HG03520 (cell line): ENCODE data around the gene PAM.

ENCODE experiments used
- ATAC-seq: cut with Tn5 transposase; IDR thresholded peaks from one replicate; pipeline ENCODE4 v1.9.1; 2021; ENCODE audit warnings: mild to moderate bottlenecking, moderate library complexity; ENCODE audit not compliant: unreplicated experiment

The PAM gene

DNA sequence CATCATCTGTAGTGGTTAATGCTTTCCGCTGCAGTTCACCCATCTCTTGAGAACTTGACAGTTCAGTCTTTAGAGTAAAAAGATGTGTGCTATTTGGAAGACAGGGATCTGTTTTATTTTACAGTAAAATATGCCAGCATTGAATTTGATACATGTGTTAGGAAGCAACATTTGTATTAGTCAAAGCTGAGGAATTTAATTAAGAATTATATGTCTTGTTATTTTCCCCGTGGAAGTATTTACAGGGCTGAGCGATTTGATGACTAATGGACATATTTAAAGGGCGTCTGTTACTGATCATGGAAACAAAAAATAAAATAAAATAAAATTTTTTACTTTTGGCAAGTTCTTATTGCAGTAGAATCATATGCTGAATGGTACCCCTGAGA lies 101.3 kb downstream of the PAM start:
- no peak for ATAC-seq

DNA sequence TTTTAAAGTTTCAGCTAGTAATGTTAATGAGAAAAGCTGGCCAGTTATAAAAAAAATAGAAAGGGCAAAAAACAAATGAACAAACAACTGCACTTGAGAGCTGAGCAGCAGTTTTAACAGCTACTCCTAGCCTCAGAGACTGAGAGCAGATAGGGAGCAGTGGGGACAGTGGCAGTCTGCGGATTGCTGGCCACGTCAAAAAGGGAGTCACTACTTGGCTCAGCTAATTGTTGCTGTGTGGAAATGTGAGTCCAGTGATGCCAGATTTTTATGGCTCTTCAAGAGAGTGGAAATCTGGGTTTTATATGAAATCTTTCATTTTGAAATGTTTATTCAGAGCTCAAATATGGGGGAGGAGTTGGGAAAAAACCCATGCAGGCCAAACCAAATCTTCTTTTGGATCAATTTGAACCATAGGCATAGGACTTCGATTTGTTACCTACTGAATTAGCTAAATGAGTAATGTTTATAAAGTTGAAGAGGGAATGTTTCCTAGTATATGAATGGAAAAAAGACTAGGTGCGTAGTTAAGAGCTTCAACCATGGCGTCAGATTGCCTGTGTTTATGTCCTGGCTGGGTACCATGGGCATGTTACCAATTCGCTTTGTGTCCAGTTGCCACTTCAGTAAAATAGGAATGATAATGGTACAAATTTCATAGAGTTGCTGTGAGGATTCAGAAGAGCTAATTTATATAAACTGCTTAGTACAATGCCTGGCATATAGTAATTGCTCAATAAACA lies 102.1 kb downstream of the PAM start:
- no peak for ATAC-seq

DNA sequence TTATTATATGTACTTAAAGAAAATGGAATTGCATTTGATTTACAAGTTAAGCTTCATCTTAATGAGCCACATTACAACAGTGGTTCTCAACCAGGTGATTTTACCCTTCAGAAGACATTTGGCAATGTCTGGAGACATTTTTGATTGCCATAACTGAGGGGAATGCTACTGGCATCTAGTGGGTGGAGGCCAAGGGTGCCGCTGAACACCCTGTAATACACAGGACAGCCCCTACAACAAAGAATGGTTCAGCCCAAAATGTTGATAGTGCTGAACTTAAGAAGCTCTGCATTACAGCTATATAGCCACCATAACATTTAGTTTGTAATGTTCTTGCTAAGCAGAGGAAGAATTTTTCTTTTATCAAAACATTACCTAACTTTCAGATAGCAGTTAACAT lies 103.1 kb downstream of the PAM start:
- ATAC-seq = no peak

GRCh38 chr5:102858808-102859207 lies 103.7 kb downstream of the PAM start:
- ATAC-seq = no peak

DNA sequence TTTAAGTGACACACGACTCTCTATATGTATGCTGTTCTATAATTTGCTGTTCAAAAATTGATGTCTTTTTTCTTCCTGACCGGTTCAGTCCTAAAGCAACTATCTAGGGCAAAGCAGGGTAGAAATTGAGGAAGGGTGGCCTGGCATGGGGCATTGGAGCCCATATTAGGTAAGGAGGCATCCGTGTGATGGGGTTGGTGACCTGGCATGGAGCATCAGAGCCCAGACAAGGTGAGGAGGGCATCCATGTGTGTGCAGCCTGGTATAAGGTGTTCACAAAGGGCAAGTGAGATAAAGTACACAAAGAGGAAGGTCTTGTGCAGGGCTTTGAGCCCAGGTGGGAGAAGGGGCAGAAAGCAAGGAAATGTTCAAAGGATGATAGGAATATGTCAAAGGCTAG lies 104.9 kb downstream of the PAM start:
- ATAC-seq = no peak

DNA sequence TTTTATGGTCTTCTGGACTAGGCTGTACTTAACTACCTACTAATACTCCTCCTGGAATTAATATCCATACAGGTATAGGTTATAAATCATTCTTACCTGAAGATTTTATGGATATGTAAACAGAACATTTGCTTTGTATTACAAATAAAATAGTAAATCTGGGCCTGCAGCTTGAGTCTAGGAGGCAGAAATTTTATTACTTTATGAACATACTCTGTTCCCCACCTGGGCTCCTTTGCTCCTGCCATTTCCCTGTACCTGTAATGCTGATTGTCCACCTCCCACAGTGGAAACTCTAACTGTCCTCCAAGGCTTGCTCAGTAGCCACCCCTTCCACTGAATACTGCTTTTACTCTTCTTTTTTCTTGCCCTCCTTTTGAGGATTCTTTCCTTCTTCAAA lies 108.0 kb downstream of the PAM start:
- no peak for ATAC-seq

- ATAC-seq = no peak
Measured at GRCh38 chr5:102863764-102864560, 108.9 kb downstream of the PAM start.

DNA sequence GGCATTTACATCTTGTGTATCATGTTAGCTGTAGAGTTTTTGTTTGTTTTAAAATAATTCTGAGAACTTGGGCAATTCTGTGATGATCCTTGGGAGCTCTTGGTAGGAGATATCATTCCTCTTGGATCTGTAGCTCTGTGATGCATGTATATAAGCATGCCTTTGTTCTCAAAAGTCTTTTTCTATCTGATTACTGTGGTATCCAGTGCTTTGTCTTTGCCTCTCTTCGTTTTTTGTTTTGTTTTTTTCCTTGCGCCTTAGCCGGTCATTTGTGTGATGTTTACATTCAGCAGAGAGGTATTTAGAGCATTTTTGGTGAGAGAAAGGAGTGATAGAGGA lies 110.0 kb downstream of the PAM start:
- ATAC-seq = no peak

DNA sequence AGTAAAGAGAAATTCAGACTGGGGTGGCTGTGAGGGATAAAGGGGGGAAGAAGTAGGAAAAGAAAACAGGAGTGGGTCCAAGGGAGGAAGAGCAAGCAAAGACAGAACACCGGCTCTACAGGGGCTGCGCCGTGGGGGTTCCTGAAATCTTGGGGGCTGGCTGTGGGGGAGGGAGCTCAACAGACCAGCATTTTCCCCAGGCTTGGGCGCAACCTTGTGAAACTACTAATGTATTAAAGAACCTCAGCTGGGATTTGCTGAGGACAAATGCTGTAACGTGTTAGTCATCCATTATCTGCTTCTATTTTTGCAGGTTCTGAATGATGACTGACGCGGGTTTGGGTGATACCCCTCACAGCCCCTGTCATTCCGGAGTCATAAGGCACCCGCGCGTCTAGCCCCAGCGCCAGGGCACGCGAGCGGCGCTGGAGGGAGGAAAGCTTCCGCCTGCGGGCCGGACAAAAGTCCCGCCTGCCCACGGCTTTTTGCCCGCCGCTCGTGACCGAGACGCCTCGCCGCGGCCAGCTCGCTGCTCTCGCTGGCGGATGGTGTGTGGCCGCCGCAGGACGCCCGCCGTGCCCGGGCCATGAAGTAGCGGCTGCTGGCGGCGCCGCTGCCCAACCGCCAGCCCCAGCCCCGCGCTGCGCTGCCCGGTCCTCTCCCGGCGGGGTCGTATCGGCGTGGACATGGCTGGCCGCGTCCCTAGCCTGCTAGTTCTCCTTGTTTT lies 110.6 kb downstream of the PAM start:
- peak; percentile 73 for ATAC-seq

DNA sequence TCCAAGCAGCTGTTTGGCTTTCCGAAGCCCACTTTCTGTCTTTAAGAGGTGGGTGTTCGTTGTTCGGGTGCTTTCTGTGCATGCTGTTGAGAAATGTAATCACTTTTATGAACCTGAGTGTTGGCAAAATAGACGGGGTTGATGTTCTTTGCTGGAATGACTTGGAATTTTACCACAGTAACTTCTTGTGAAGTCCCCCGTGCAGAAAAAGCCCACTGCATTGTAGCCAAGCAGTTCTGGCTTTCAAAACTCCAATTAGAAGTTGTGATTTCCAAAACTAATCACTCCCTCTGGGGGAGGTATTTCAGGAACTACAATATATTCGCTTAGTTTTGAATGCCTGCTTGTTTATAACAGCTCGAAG lies 111.1 kb downstream of the PAM start:
- ATAC-seq = peak; percentile 15

DNA sequence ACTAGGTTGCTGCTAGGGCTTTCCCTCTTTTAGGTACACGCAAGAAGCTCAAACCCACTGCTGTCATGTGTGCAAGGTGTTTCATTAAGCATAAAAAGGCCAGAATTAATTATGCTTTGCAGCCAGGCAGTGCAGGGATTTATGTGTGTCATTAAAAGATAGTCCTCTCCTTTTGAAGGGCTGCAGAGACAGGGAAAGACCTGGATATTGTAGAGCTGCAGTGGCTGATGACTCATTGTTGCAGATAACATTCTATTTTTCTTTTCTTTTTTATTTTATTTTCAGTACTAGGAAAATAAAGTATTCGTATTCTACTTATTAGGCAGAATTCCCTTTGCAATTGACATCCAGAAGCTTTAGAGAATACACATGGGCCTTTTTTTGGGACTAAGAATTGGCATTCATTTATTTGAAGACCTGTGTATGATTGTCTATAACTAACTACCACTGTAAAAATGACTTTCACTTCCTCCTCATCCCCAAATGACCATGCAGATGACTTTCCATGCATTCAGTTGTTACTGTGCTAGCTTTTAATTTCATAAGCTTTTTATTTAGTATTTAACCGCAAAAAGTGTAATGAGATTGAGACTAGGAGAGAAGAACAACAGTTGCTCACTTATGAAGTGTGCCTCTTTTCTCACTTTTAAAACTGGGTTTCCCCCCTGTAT lies 113.0 kb downstream of the PAM start:
- ATAC-seq = no peak

GRCh38 chr5:102869230-102869629 lies 114.1 kb downstream of the PAM start:
- no peak for ATAC-seq

- no peak for ATAC-seq
Measured at GRCh38 chr5:102873379-102873932, 118.4 kb downstream of the PAM start.

DNA sequence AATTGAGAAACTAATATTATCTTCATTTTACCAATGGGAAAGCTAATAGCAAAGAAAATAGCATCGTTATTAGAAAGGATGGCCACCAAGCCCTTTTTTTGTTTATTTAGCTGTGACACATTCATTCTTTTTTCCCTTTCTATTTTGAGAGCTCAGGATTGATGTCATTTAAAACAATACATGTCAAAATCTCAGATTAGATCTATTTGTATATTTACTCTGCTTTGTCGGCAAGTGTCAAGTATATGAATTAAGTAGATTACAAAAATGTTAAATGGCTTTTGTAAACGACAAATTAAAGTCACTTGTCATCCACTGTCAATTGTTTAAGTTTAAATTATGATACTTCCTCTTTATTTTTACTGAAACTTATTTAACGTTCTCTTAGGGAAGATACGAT lies 118.9 kb downstream of the PAM start:
- ATAC-seq = no peak

GRCh38 chr5:102875721-102876123 lies 120.6 kb downstream of the PAM start:
- no peak for ATAC-seq

DNA sequence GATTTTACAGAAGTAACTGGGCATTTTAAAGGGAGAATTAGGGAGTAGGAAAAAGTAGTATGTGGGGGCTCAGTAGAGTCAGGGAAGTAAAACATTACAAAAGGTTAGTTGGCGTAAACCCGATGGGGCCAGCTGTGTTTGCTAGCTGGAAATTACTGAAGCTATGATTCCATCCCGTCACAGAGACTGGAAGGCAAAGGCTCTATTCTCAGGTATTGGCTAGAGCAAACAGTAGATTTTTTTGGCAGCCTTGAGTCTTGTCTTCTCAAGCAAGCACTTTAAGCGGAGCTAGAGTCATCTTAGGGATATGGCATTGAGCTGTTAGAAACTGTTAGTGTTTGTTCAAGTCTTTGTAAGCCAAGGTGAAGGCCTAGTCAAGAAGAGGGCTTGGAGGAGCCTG lies 121.5 kb downstream of the PAM start:
- no peak for ATAC-seq

DNA sequence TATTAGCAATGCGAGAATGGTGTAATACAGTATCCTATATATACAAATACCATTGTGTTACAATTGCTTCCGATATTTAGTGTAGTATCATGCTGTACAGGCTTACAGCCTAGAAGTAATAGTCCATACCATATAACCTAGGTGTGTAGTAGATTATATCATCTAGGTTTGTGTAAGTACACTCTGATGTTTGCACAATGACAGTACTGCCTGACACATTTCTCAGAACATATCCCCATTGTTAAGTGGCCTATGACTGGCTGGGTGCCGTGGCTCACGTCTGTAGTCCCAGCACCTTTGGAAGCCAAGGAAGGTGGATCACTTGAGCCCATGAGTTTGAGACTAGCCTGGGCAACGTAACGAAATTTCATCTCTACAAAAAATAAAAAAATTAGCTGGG lies 124.6 kb downstream of the PAM start:
- ATAC-seq = no peak

DNA sequence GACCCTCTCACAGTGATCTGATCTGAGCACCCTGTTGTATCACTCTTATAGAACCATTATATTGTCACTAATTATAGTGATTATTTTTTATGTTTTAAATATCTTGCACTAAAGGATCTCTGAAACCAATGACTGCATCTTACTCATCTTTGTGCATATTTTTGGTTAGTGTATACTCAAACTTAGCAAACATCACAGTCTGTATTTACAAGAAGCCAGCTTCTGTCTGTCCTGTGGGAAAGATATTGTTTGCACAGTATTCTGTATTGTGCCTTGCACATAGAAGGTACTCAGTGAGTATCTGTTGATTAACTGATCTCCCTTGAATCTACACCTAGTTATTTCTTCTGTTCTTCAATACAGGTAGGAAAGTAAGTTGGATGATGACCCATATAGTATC lies 131.5 kb downstream of the PAM start:
- ATAC-seq = no peak

- ATAC-seq = no peak
Measured at GRCh38 chr5:102888483-102888882, 133.4 kb downstream of the PAM start.

DNA sequence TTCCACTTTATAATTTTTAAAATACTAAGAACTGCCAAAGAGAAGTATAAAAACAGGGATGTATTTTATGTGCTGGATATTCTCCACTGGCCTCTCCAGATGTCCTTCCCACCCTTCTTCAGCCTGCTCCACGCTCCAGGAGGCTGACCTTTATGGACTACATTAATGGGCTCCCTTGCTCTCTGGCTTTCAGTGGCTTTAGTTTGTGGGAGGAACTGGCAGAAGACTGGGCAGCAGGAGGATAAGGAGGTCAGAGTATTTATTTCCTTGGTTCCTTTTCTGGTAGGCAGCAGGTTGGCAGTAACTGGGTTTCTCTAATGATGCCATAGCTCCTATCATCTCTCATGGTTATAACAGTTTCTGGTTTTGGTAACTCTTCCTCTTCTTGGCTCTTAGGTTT lies 133.9 kb downstream of the PAM start:
- no peak for ATAC-seq

- no peak for ATAC-seq
Measured at GRCh38 chr5:102890133-102890532, 135.0 kb downstream of the PAM start.
